Endodermal cell (in vitro differentiated cells): Measurements from ENCODE around the gene TNFAIP3. TPM values are rescaled to one million over a fixed set of nuclear protein-coding genes. Genes with fewer than 3 reads are reported as not detected.
"Not testable (repeated sequence)": the region's sequence is repeated elsewhere in the genome, so short reads cannot be mapped to it uniquely, and the experiment has no call there.

Experiments used
- DNase-seq: peaks from one replicate; pipeline ENCODE4 v3.0.0-alpha.2; 2017
- H3K27ac ChIP-seq: 2 replicates; pipeline ENCODE4 v1.5.1; 2013; ENCODE audit warnings: mild to moderate bottlenecking, low read depth, low read length, moderate library complexity
- H3K27me3 ChIP-seq: 2 replicates; pipeline ENCODE4 v1.6.1; 2013; ENCODE audit warnings: mild to moderate bottlenecking, low read length, moderate library complexity; ENCODE audit not compliant: insufficient read depth, control insufficient read depth, poor library complexity, severe bottlenecking
- H3K36me3 ChIP-seq: 2 replicates; pipeline ENCODE4 v1.7.0; 2013; ENCODE audit warnings: mild to moderate bottlenecking, low read length, moderate library complexity; ENCODE audit not compliant: control insufficient read depth, insufficient read depth
- H3K4me1 ChIP-seq: one replicate; pipeline ENCODE4 v1.7.0; 2013; ENCODE audit warnings: low read length; ENCODE audit not compliant: control insufficient read depth, insufficient read depth
- H3K4me3 ChIP-seq: 2 replicates; pipeline ENCODE4 v1.5.1; 2013; ENCODE audit warnings: mild to moderate bottlenecking, low read length, moderate library complexity
- H3K9ac ChIP-seq: 2 replicates; pipeline ENCODE4 v1.6.1; 2013; ENCODE audit warnings: mild to moderate bottlenecking, low read length, moderate library complexity; ENCODE audit not compliant: poor library complexity, severe bottlenecking; ENCODE audit errors: extremely low read depth
- H3K9me3 ChIP-seq: 2 replicates; pipeline ENCODE4 v1.6.1; 2013; ENCODE audit warnings: mild to moderate bottlenecking, low read length, moderate library complexity; ENCODE audit not compliant: control insufficient read depth
- H3K27ac Mint-ChIP-seq: 2 replicates; pipeline ENCODE4 v1.8.0; 2020; ENCODE audit warnings: mixed read lengths
- H3K27me3 Mint-ChIP-seq: 2 replicates; pipeline ENCODE4 v1.8.0; 2021; ENCODE audit warnings: mild to moderate bottlenecking, mixed read lengths; ENCODE audit not compliant: insufficient read depth
- H3K36me3 Mint-ChIP-seq: 2 replicates; pipeline ENCODE4 v1.8.0; 2020; ENCODE audit warnings: low read depth, mixed read lengths
- H3K4me1 Mint-ChIP-seq: 2 replicates; pipeline ENCODE4 v1.8.0; 2020; ENCODE audit warnings: mixed read lengths
- H3K4me3 Mint-ChIP-seq: 2 replicates; pipeline ENCODE4 v1.8.0; 2020; ENCODE audit warnings: mild to moderate bottlenecking, moderate library complexity, mixed read lengths
- H3K9me3 Mint-ChIP-seq: 2 replicates; pipeline ENCODE4 v1.8.0; 2020; ENCODE audit warnings: mild to moderate bottlenecking, mixed read lengths
- CTCF ChIP-seq: fragments of 200-600 bp; sonication (generic); conservative IDR thresholded peaks from 2 replicates; pipeline ENCODE4 v1.5.0; 2021; ENCODE audit warnings: antibody characterized with exemption, mild to moderate bottlenecking
- WGBS, 2 experiments: methylation state at CpG; one replicate each; pipeline versions ENCODE4 v1.1.5 to v1.1.7; 2013; ENCODE audit warnings: missing lambda C conversion rate in 2 of 2, mixed read lengths in 1 of 2; ENCODE audit not compliant: insufficient coverage in 1 of 2, insufficient read length in 1 of 2; 5-methylcytosine and 5-hydroxymethylcytosine counted together
- total RNA-seq, 2 donors: library from RNA; stranded (reverse); fragmentation: NEBNext Ultra II Directional in 1 of 2; extraction: Animal tissue kit (Norgen Biotek cat#: 25700) in 1 of 2; gene quantifications; 2 replicates in 1 of 2; 3 replicates in 1 of 2; pipeline ENCODE4 v1.2.1, GENCODE V29; 2021

TNFAIP3 gene
- total RNA-seq, 2 donors from 2014 or later = 4.4 to 12.3 TPM

- peaks cover 7% of the 10 kb centered on the region for H3K36me3 Mint-ChIP-seq
- Histone ChIP-seq H3K27me3 (no peaks in the 10 kb centered on the region), H3K36me3 (no peaks in the 10 kb centered on the region), H3K4me1 (no peaks in the 10 kb centered on the region), H3K9me3 (peaks cover 30% of the 10 kb centered on the region), H3K9ac (no peak overlapping the region), H3K27ac (no peak overlapping the region), H3K4me3 (no peak overlapping the region)
- WGBS, 2 experiments = 100% methylated on average over 1 of the region's 1 CpG
- peaks cover 16% of the 10 kb centered on the region for H3K27me3 Mint-ChIP-seq
- peaks cover 3% of the 10 kb centered on the region for H3K4me1 Mint-ChIP-seq
- H3K9me3 Mint-ChIP-seq = peaks cover 32% of the 10 kb centered on the region
- DNase-seq = no peak
- no peak overlapping the region for H3K27ac Mint-ChIP-seq
- no peak overlapping the region for H3K4me3 Mint-ChIP-seq
- no peak for TF ChIP-seq CTCF
Measured at GRCh38 chr6:137840252-137840651, 26.8 kb upstream of the TNFAIP3 start.

DNA sequence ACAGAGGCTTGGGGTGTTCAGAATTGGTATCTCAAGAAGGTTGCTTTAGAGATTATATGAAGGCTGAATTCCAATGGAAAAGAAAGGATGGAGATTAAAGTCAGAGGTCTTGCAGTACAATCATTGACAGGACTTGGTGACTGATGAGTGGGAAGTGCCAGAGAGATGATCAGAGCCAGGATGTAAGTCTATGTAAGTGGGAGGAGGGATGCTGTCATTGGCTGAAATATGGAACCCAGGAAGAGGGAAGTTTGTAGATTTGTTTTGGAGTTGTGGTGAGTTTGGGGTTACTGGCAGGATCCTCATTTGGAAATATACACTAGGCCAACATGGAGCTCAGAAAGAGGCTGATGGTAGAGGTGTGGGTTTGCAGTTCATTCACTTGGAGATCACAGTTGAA, 23.8 kb upstream of the TNFAIP3 start:
- H3K4me3 ChIP-seq = no peak overlapping the region
- peaks cover 16% of the 10 kb centered on the region for H3K27me3 Mint-ChIP-seq
- H3K27me3 ChIP-seq = no peaks in the 10 kb centered on the region
- H3K36me3 Mint-ChIP-seq = peaks cover 3% of the 10 kb centered on the region
- H3K9ac ChIP-seq = no peak overlapping the region
- no peaks in the 10 kb centered on the region for H3K4me1 ChIP-seq
- no peak overlapping the region for H3K27ac ChIP-seq
- peaks cover 28% of the 10 kb centered on the region for H3K9me3 Mint-ChIP-seq
- no peak for TF ChIP-seq CTCF
- H3K9me3 ChIP-seq = peaks cover 30% of the 10 kb centered on the region
- H3K4me1 Mint-ChIP-seq = no peaks in the 10 kb centered on the region
- no peak overlapping the region for H3K4me3 Mint-ChIP-seq
- H3K27ac Mint-ChIP-seq = no peak overlapping the region
- no peaks in the 10 kb centered on the region for H3K36me3 ChIP-seq
- no peak for DNase-seq

- Mint-ChIP-seq H3K9me3 (peaks cover 18% of the 10 kb centered on the region), H3K27me3 (peaks cover 13% of the 10 kb centered on the region)
- H3K27ac Mint-ChIP-seq, H3K4me1 Mint-ChIP-seq, H3K4me1 ChIP-seq, H3K36me3 Mint-ChIP-seq, H3K36me3 ChIP-seq, H3K27ac ChIP-seq, H3K4me3 ChIP-seq, DNase-seq, H3K4me3 Mint-ChIP-seq, H3K9ac ChIP-seq, H3K27me3 ChIP-seq: not testable (repeated sequence)
- H3K9me3 ChIP-seq = peaks cover 19% of the 10 kb centered on the region
- WGBS, 2 experiments = 91 to 100% methylated on average over 1 to 2 of the region's 2 CpGs
Measured at GRCh38 chr6:137844327-137844726, 22.7 kb upstream of the TNFAIP3 start.

DNA sequence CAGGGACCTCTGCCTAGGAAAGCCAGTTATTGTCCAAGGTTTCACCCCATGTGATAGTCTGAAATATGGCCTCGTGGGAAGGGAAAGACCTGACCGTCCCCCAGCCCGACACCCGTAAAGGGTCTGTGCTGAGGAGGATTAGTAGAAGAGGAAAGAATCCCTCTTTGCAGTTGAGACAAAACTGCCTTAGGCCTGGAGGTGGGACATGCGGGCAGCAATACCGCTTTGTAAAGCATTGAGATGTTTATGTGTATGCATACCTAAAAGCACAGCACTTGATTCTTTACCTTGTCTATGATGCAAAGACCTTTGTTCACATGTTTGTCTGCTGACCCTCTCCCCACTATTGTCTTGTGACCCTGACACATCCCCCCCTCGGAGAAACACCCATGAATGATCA, 22.3 kb upstream of the TNFAIP3 start:
- not testable (repeated sequence) for H3K27ac Mint-ChIP-seq, H3K27me3 ChIP-seq, DNase-seq, H3K9ac ChIP-seq, H3K27ac ChIP-seq, H3K4me1 ChIP-seq, H3K4me3 Mint-ChIP-seq, H3K4me3 ChIP-seq, H3K36me3 Mint-ChIP-seq, H3K4me1 Mint-ChIP-seq, H3K36me3 ChIP-seq
- Mint-ChIP-seq H3K9me3 (peaks cover 15% of the 10 kb centered on the region), H3K27me3 (peaks cover 13% of the 10 kb centered on the region)
- H3K9me3 ChIP-seq = peaks cover 15% of the 10 kb centered on the region
- 78 to 90% methylated on average over 4 to 5 of the region's 7 CpGs for WGBS, 2 experiments
